ENCODE data around the gene MAN2B2. TPM values are rescaled to one million over a fixed set of nuclear protein-coding genes. Genes with fewer than 3 reads are reported as not detected.

Gene MAN2B2
- total RNA-seq, 4 donors from 2014 or later: 21.2 to 33.3 (median 27.2) TPM

DNA sequence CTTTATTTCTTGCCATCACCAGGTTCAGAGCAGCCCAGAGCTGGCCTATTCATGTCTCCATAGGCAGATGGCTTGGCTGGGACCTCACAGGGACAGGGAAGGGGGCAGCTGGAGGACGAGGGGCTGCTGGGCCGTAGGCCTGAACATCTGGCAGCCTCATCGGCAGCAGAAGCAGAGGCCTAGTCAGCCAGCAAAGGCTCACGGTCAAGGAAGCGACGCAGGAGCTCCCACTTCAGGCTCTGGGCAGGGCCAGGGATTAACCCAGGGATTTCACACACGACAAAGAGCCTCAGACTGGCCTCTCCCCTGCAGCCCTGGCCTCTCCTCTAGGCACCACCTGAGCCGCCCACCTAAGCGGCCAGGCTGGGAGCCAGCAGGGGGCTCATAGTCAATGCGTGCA is 46.0 kb upstream of the MAN2B2 start:
- TF ChIP-seq, protein P1, sequence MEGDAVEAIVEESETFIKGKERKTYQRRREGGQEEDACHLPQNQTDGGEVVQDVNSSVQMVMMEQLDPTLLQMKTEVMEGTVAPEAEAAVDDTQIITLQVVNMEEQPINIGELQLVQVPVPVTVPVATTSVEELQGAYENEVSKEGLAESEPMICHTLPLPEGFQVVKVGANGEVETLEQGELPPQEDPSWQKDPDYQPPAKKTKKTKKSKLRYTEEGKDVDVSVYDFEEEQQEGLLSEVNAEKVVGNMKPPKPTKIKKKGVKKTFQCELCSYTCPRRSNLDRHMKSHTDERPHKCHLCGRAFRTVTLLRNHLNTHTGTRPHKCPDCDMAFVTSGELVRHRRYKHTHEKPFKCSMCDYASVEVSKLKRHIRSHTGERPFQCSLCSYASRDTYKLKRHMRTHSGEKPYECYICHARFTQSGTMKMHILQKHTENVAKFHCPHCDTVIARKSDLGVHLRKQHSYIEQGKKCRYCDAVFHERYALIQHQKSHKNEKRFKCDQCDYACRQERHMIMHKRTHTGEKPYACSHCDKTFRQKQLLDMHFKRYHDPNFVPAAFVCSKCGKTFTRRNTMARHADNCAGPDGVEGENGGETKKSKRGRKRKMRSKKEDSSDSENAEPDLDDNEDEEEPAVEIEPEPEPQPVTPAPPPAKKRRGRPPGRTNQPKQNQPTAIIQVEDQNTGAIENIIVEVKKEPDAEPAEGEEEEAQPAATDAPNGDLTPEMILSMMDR (IDR thresholded peaks at IDR 0.05): no peak
- DNase-seq (ENCODE audit: low spot score): no peak
- ATAC-seq (ENCODE audit: low FRiP score): no peak

DNA sequence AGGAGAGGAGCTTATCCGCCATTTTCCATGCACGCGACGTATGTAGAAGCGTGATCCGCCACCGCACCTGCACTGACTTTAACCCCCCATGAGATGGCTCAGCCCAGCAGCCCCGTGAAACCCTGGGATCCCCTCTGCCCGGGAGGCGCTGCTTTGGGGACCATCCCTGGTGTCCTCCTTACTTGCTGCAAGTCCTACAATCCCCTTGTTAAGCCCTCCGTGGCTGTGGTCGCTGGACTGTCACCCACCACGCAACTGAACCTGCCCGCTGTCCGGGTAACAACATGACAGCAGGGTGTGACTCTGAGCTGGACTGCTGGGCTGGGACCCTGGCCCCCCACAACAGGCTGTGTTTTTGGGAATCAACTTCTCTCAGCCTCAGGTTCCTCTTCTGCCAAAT is 44.7 kb upstream of the MAN2B2 start:
- ATAC-seq (ENCODE audit: low FRiP score) (no peak), DNase-seq (ENCODE audit: low spot score) (no peak)
- TF ChIP-seq, protein P1 (IDR thresholded peaks at IDR 0.05): no peak

DNA sequence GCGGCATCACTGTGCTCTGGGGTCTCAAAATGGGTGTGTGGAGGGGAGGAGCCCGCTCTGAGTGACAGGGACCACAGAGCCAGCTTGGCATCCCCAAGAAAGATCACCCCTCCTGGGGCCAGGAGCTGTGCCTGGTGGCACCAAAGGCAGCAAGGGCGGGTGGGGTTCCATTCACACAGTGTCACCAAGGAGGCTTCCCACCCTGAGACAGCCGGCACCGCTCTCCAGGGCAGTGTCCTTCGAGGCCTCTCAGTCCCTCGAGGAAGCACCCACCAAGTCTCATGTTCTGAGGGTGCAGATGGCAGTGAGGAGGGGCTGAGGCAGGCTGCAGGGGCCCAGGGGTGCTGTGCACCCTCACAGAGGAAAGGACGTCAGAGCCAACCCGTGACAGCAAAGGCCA is 44.0 kb upstream of the MAN2B2 start:
- peak; percentile 14 for ATAC-seq (ENCODE audit: low FRiP score)
- TF ChIP-seq, protein P1 (IDR thresholded peaks at IDR 0.05): no peak

DNA sequence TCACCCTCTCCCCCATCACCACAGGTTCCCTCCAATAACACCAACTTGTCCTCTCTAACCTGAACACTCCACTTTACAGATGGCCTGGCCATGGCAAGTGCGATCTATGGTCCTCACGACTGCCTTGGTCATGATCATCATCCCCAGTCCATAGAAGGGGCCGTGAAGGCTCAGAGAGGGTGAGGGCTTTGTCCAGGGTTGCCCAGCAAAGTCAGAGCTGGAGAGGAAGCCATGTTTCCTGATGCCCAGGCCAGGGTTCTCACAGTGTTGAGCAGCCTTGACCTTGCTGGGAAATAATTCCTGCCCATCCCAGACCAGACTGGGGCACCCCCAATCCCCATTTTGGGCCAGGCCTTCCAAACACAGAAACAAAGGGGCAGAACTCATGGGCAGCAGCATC is 42.9 kb upstream of the MAN2B2 start:
- TF ChIP-seq, protein P1 (IDR thresholded peaks at IDR 0.05): no peak
- no peak for ATAC-seq (ENCODE audit: low FRiP score)
- no peak for DNase-seq (ENCODE audit: low spot score)

More for the DNA sequence above, 44.0 kb upstream of the MAN2B2 start:
- DNase-seq (ENCODE audit: low spot score): no peak

DNA sequence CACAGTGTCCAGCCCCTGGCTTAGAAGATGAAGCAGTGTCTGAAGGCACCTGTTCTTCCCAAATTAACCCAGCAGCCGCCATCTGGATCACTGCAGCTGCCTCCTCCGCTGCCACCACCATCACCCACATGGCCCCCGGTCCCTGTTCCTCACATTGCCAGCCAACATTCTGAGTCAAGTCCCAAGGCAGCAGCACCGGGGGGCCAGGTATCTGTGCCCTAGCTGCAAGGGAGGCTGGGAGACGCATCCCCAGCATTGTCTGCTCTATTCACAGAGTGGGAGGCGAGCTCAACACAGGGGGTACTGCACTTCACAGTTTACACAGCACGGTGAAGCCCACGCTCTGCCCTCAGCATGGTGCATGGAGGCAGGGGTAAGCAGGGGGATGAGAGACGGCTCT is 42.3 kb upstream of the MAN2B2 start:
- TF ChIP-seq, protein P1 (IDR thresholded peaks at IDR 0.05): no peak
- ATAC-seq (ENCODE audit: low FRiP score) (no peak), DNase-seq (ENCODE audit: low spot score) (no peak)

DNA sequence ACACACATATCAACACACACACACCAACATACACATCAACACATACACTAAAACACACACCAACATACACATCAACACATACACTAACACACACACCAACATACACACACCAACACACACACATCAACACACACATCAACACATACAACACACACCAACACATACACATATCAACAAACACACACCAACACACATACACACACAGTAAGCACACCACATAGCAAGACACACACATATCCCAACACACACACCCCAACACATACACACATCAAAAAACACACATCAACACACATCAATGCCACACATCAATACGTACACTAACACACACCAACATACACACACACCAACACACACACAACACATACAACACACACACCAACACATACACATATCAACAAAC is 40.9 kb upstream of the MAN2B2 start:
- no peak for DNase-seq (ENCODE audit: low spot score)
- TF ChIP-seq, protein P1 (IDR thresholded peaks at IDR 0.05): no peak
- ATAC-seq (ENCODE audit: low FRiP score): no peak

DNA sequence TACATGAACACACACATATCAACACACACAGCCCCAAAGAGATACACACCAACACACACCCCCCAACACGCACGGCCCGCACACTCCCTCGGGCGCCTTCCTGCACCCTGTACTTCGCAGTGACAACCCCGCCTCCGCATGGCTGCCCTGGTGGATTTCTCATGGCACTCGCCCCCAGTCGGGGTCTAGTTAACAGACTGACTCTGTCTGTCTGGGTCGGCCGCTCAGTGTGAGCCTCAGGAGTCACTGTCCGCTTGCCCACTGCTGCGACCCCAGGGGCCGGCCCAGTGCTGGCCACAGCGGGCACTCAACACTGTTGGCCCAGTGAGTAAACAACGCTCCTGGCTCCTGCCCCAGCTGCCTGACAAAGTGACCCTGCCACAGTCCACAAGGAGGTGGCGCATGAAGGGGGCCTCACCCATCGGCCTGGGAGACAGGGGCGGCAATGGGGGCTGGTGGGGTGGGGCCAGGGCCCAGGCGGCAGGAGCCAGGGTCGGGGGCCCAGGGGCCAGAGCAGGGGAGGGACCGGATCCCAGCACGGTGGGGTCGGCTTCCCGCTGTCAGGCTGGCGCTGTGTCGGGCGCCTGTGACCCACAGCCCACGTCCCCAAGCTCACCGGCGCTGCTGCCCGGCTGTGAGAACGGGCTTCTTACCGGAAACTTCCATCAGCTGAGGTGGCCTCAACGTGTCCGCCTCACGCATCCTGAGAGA is 40.2 kb upstream of the MAN2B2 start:
- ATAC-seq (ENCODE audit: low FRiP score): no peak
- TF ChIP-seq, protein P1 (IDR thresholded peaks at IDR 0.05): no peak

More for the DNA sequence above, 40.2 kb upstream of the MAN2B2 start:
- no peak for DNase-seq (ENCODE audit: low spot score)
